ENCODE data around the gene SOBP.

SOBP gene

DNA sequence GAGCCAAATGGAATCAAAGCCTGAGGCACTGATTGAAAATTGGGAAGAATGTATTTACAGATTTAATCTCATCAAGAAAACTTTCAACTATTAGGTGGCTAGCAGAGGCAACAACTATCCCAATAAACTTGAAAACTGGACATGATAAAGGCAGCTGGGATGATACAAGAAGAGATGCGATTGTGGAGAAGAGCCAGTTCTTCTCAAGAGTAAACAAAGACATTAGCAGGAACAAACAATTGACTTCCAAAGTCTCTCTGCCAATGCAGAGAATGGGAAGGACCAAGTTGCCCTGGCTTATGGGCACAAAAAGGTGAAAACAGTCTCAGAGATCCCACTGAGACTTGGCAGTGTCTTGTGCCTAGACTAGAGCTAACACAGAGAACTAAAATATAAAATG, 132.4 kb downstream of the SOBP start:
- no peak for DNase-seq

DNA sequence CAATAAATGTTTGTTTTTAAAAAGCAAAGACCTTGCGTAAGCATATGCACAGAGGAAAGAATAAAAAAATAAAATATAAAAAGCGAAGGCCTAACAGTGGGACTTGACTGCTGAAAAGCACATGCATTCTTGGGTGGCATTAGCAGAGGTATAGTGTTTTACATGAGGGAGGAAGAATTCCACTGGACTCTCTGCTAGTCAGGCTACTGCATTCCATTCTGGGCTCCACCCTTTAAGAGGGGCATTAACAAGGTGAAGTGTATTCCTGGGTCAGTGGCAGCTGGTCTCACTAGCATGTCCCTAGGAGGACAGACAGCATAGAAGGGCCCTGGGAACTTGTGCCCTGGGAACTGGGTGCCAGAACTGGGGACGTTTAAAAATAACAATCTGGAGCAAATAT, 134.1 kb downstream of the SOBP start:
- no peak for DNase-seq

DNA sequence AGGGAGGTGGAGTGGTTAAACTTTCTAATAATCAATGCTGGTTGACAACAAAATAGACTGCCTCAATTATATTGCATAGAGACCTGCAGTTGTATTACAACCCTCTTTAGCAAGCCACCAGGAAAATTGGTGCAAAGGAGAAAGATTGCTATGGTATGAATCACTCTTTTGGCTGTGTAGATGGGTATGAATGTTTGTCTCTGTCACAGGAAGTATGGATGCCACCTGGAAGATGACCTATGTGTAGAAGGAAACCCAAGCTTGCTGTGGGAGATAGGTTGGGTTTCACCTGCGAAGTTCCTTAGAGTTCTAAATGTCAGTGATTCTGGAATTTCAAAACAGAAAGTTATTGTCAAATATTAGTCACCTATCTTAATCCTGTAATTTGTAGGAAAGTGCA, 134.6 kb downstream of the SOBP start:
- DNase-seq: no peak

DNA sequence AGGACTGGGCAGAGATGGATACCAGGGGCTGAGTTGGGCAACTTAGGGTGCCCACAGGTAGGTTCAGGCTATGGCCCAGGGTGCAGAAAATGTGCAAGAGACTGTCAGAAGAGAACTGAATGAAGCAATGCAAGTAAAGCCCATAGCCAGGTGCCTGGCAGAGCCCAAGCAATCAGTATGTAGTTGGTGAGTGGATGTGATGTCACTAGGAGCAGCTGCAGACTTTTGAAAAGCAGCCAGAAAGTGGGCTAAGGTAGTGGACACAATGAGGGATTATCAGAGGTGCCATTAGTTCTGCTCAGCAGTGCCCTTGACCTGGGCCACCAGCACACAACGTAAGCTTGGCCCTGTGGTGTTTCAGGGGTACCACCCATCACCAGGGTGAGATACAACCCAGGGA, 135.3 kb downstream of the SOBP start:
- DNase-seq: no peak

DNA sequence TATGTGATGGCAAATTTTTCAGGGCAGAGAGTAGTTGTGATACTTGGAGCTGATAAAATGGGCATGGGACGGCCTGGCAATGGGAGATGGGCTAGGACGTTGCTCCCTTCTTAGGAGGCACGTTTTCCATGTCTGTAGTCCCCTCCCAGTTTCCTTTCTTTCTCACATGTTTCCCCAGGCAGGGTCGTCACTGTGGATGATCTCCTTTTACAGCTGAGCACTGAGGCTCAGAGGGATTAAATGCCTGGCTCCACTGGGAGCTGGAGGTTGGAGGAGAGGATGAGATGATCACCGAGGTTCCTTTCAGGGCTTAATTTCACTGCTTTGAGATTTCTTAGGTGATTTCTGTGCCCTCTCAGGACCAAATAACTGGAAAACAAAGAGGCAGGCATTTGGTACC, 136.7 kb downstream of the SOBP start:
- DNase-seq: no peak

DNA sequence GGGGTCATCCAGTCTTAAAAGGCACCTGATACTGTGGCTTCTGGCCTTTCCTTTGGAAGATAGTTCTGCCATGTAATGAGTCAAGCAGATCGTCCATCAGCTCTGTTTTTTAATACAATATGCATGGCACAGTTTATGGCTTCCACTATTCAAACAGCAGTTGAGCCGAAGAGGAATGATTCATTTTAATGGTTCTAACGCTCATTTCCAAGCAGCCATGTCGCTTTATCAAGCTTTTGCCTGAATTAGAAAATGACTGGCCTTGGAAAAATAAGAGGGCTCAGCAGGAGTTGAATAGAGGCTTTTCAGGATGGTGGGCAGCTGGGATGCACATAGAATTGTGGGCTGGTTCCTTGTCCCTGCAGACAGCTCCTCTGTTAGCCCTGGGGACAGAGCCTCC, 138.1 kb downstream of the SOBP start:
- DNase-seq: no peak

DNA sequence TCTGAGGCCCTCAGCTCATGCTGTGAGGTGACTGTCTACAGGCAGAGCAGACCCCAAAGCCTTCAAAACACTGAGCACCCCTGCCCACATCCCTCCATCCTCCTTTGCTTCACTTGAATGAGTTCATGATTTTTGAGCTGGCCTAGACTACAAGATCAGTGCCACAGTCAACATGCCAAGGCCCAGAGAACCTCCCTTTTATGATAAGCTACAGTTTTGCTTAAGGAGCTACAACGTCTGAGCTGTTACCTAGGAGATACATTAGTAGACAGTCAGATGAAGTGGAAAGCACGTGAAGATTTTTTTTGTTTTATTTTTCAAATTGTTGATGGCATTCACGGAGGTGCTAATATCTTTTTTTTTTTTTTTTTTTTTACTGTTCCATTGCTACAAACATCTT, 139.0 kb downstream of the SOBP start:
- no peak for DNase-seq

DNA sequence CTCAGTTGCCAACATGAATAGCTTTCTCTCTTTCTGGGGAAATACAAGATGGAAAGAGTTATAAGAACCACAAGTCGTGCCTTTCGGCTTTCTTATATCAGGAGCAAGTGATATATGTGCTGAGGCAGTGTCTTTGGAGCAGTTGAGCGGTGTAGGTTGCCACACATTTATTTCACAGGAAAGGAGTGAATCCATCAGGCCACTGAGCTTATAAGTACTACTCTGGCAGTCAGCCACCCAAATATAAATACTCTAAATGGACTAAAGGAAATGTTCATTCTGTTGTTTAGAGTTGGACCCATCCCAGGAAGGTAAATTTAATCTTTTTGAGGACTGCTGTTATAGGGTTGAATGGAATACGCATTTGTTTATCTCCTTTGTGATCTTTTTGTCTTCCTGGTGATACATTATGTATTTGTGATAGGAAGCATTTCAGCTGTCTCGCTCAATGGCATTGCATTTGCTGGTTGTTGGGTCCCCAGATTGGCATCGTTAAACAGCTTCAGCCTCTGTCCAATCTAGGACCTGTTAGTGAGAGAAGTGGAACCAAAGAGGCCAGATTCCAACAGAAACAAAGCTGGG, 139.7 kb downstream of the SOBP start:
- no peak for DNase-seq

DNA sequence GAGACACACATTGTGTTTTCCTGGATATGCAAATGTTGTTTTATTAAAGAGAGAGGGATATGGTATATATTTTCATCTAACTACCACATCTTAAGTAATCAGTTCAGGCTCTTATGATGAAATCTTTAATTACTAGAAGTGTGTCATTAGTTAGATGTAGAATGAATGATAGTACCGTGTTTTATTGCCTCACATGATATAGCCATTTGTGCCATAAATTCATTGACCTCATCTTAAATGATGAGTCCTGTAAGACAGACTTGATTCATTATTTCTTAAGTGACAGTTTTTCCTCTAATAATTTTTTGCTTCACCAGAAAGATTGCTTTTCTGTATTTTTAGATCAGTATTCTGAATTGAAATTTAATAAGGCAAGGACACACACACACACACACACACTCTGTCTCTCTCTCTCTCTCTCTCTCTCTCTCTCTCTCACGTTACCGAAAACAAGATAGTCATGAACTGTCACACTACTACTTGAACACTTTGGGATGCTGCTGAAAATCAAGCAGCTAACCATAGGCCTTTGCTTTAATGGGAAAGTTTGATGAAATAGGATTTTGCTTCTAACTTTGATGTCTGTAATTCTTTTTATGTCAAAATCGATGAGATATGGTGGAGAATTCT, 140.5 kb downstream of the SOBP start:
- no peak for DNase-seq

DNA sequence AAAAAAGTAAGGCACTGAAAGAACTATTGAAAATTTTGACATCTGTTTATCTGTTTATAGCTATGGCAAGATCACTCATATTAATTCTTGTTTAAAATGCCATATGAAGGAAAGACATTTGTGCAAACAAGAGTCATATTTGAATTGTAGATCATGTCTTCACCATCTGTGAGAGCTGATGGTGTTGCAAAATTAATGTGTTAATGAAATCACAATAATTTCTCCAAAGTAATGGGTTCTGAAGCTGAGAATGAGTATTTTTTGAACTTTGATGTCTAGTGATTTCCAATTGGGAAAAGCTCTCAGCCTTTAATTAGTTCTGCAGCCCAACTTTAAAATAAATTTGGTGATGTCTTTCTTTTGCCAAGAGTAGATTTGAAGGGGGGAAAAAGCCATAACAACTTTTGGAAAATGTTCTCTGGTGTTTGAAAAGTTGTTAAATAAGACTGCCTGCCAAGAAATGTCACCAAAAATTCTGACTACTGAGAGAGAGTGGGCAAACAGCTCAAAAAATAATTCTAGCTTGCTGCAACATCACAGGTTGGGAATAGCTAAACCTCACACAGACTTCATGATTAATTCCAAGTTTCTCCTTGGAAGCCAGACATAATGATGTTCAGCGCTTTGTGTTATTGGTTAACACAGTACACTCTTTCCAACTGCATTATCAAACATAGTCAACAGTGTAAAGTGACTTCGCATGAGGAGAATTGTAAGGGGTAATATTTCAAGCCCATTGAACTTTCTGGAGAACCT, 142.6 kb downstream of the SOBP start:
- DNase-seq: no peak

DNA sequence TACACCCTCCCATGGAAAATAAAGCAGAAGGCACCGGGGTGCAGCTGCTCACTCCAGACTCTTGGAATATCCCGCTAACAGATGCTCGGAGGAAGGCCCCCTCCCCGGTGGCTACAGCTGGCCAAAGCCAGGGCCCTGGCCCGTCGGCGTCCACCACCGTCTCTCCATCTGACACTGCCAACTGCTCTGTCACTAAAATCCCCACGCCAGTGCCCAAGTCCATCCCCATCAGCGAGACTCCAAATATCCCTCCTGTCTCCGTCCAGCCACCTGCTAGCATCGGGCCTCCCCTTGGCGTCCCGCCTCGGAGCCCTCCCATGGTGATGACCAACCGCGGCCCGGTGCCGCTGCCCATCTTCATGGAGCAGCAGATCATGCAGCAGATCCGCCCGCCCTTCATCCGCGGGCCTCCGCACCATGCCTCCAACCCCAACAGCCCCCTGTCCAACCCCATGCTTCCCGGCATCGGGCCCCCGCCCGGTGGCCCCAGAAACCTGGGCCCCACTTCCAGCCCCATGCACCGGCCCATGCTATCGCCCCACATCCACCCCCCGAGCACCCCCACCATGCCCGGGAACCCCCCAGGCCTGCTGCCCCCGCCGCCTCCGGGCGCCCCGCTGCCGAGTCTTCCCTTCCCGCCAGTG, 143.9 kb downstream of the SOBP start:
- DNase-seq: no peak

DNA sequence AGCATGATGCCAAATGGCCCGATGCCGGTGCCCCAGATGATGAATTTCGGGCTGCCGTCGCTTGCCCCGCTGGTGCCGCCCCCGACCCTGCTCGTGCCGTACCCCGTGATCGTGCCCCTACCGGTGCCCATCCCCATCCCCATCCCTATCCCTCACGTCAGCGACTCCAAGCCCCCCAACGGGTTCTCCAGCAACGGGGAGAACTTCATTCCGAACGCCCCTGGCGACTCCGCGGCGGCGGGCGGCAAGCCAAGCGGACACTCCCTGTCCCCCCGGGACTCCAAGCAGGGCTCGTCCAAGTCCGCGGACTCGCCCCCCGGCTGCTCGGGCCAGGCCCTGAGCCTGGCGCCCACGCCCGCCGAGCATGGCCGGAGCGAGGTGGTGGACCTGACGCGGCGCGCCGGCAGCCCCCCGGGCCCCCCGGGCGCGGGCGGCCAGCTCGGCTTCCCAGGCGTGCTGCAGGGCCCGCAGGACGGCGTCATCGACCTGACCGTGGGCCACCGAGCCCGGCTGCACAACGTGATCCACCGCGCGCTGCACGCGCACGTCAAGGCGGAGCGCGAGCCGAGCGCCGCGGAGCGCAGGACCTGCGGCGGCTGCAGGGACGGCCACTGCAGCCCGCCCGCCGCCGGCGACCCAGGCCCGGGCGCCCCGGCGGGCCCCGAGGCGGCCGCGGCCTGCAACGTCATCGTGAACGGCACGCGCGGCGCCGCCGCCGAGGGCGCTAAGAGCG, 144.6 kb downstream of the SOBP start:
- DNase-seq: no peak

DNA sequence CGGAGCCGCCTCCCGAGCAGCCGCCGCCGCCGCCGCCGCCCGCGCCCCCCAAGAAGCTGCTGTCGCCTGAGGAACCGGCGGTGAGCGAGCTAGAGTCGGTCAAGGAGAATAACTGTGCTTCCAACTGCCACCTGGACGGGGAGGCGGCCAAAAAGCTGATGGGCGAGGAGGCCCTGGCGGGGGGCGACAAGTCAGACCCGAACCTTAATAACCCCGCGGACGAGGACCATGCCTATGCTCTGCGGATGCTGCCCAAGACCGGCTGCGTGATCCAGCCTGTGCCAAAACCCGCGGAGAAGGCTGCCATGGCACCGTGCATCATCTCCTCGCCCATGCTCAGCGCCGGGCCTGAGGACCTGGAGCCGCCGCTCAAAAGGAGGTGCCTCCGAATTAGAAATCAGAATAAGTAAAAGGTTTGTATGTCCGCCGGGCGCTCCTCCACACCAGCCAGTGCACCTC, 145.2 kb downstream of the SOBP start:
- no peak for DNase-seq

DNA sequence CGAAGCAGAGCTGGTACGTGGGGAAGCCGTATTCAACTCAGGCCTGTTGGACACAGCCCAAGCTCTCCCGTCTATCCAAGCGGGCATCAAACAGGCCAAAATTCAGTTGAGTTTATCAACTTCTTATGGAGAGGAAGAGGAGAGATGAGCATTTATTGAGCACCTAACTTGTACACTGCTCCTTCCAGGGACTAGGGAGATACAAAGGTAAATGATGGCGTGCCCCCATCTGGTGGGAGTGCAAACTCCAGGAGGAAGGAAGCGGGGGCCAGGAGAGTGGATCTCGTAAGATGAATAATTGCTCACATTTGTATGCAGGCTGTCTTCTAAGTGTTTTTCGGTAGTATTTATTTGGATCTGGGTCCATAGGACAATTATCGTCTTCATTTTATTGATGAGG, 146.6 kb downstream of the SOBP start:
- no peak for DNase-seq

DNA sequence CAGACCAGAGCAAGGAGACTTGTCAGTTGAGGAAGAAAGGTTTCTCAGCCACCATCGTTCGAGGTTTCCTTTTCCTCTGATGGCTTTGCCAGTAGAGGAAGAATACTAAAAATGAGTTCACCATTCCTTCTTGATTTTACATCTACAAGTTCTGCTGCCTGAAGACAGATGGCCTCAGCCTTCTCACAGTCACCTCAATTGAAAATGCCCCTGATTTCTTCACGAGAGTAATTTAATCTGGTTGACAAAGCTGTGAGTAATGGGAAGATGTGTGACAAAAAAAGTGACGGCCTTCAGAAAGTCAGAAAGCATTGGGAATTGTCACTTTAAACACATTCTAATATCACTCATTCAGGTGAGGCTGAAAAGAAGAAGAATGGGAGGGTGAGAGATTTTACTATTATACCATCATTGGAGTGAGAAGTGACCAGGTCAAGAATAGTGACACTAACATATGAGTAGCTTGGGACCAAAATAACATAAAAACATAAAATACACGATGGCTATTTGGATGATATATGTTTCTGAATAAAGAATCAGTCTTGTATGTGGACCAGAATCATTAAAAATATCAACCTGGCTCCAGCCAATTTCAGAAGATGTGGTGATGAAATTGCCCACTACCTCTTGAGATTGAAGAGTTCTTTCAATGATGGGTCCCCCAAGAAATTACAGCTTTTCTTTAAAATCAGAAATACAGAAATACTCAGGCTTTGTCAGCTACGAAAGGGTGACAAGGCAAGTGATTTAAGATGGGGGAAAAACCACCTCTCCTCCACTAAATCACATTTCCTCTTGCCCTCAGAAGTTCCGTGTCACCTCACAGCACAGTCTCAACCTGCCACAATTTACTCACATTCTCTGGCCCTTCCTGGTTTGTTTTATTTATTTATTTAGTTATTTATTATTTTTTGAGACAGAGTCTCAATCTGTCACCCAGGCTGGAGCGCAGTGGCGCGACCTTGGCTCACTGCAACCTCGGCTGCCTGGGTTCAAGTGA, 147.7 kb downstream of the SOBP start:
- no peak for DNase-seq

DNA sequence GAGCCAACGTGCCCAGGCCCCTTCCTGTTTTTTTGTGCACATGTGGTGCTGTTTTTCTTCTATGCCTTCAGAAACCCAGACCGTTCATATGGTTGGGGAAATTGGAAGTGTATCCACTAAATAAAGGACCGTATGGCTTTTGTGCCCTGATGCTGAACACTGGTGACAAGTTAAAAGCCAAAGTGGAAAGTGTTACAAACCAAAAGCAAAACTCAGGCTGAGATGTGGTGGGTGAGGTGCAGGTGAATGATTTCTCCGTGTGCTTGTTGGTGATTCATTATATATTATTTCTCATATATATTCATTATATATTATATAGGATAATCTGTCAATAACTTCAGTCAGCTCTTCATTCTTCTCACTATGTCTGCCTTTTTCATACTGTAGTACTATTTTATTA, 148.6 kb downstream of the SOBP start:
- DNase-seq: no peak

DNA sequence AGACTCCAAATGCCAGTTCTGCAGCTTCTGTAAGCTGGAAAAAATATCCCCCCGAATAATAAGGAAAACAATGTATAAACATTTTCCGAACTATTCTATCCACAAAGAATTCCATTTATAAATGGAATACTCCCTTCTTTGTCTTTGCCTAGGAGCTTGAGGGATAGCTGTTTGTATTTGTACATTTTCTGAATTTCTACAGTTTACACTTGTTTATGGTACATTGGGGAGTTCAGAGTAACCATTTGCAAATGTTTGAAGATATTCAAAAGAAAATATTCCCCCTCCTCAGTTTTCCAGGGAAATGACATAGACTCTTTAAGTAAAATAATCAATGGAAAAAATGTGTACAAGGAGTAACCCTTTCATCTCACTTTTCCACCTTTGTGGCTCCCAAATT, 149.6 kb downstream of the SOBP start:
- DNase-seq: no peak

DNA sequence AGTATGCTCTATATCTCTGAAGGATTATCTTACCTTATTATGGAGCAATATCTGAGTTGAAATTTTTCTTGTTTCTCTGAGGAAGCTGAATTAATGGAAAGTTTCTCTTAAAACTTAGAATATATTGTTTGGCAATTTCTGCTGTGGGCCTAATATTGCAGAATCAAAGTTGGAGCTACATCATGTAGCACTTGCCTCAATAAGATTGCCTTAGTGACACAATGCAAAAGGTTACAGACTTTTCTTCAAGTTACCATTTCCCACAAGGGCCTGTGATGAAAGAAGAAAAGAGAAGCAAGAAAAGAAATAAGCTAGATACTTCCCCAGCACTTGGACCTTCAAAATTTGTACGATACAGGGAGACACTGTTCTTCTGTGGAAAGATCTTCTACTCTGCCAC, 151.2 kb downstream of the SOBP start:
- no peak for DNase-seq

DNA sequence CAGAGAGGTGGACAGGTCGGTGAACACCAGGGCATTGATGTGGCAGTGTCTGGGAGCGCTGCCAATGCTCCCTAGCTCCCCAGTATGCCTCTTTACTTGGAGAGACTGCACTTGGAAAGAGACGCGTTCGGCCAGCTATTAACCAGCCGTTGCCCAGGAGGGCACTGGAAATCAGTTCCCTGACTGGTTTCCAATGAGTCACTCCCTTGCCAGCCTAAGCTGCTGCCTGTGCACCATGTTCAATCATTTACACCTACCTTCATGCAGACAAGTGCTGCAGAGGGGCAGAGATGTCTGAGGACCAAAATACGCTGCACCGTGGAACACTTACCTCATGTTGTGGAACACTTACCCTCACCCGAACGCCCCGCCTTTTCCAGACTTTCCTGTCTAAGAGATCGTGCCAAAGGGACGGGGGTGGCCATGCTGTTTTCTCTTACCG, 151.6 kb downstream of the SOBP start:
- DNase-seq: no peak

DNA sequence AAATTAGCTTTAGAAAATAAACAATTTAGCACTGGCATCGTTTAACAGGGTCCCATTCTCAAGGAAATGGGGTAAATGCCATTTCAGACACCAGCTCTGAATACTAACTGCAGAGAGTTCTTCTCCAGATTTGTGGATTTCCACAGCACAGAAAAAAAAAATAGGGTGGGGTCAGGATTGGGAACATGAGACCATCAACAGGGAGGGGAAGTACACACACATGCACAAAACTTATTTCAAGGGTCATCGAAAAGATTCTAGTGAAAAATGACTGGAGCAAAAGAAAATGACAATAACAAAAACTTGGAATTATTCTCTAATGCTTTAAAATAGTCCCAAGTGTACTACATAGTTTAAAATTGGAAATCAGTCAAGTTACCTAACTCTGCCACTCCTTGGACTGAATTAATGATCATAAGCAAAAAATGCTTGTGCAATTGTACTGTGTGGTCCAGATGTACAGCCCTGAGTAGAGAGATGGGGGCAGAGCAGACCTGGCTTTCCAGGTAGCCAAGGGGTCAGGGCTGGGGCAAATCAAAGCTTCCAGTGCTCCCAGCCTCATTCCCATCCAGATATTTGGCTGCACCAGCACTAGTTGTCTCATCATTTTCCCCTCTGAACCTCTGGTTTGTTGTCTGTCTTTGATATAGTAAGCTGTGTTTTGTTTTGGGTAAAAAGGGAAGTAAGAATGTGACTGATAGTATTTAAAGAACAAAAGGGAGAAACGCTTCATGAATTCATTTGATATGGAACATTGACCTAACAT, 152.4 kb downstream of the SOBP start:
- DNase-seq: no peak

DNA sequence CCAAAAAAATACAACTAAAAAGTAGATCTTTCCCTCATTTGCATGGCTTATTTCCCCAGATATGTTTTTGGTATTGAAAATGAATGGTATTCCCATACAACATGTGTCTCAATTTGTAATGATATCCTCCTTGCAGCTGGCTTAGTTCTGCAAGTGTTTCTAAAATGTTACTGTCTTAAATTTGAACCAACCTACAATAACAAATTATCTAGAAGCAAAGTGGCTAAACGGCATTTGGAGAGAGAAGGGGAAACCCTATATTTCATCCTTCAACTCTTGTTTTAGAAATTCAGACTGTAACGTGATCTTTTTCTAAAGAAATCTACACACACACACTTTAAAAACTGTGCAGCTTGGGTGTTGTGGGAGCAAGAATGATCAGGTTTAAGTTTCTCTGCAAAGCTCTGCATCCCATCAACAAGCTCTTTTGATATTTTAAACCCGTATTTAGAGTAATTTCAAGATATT, 153.0 kb downstream of the SOBP start:
- DNase-seq: no peak
